Right lobe of liver (tissue), 6 donors: ENCODE results near the gene NOTCH3. TPM values are rescaled to one million over a fixed set of nuclear protein-coding genes. Genes with fewer than 3 reads are reported as not detected.

Source experiments
- ATAC-seq, 4 donors: fragments of 200-7000 bp; cut with Tn5 transposase; one replicate each; pipeline ENCODE4 v1.9.1; 2020; ENCODE audit warnings: mild to moderate bottlenecking in 4 of 4, moderate library complexity in 4 of 4
- DNase-seq, 3 donors: peaks; one replicate each; pipeline ENCODE4 v3.0.0-alpha.2; 2020
- H3K27ac ChIP-seq, 3 donors: fragments of 200-600 bp; one replicate each; pipeline ENCODE4 v1.8.0; 2022
- H3K27me3 ChIP-seq, 2 donors: fragments of 200-600 bp; one replicate each; pipeline ENCODE4 v1.8.0; 2022
- H3K36me3 ChIP-seq, 4 donors: fragments of 200-600 bp; sonication (generic) in 1 of 4; one replicate each; pipeline versions ENCODE4 v1.5.1 to v1.8.0; 2017 to 2022; ENCODE audit warnings: control low read depth in 1 of 4
- H3K4me1 ChIP-seq, 4 donors: fragments of 200-600 bp; sonication (generic) in 1 of 4; one replicate each; pipeline versions ENCODE4 v1.5.1 to v1.8.0; 2017 to 2022; ENCODE audit warnings: control low read depth in 1 of 4
- H3K4me3 ChIP-seq, 3 donors: fragments of 200-600 bp; one replicate each; pipeline ENCODE4 v1.8.0; 2022
- H3K9me3 ChIP-seq, 4 donors: fragments of 200-600 bp; sonication (generic) in 1 of 4; one replicate each; pipeline versions ENCODE4 v1.5.1 to v1.8.0; 2017 to 2022; ENCODE audit warnings: control low read depth in 1 of 4
- POLR2A ChIP-seq: fragments of 450-650 bp; IDR thresholded peaks from one replicate; pipeline ENCODE4 v1.6.1; 2017; ENCODE audit warnings: antibody characterized with exemption, mild to moderate bottlenecking
- WGBS: methylation state at CpG from one replicate; pipeline ENCODE4 v1.1.6; 2018; ENCODE audit warnings: low coverage, low lambda C conversion rate; ENCODE audit not compliant: insufficient coverage; ENCODE audit errors: missing lambda C conversion rate; 5-methylcytosine and 5-hydroxymethylcytosine counted together
- intact Hi-C, 2 donors: fragments of 100-400 bp; cut with DNase I; formaldehyde crosslinking; loops; one replicate each; pipeline versions ENCODE4 v1.11.2 to v1.14.1; 2022
- total RNA-seq, 6 experiments: library from RNA; depleted of rRNA in 2 of 6; stranded (reverse); fragments of >200 nt in 2 of 6; fragmentation: NEBNext Ultra II Directional in 3 of 6; extraction: Animal tissue kit (Norgen Biotek cat#: 25700) in 3 of 6; gene quantifications; one replicate each; pipeline versions ENCODE4 v1.1.0 to v1.2.4, GENCODE V29; 2016 to 2023
- TF ChIP-seq, protein P1 (sequence below), 4 donors: fragments of 200-600 bp in 3 of 4; fragments of 450-650 bp in 1 of 4; IDR thresholded peaks; one replicate each; pipeline versions ENCODE4 v1.5.1 to v1.8.0; 2016 to 2022; ENCODE audit warnings: antibody characterized with exemption in 4 of 4, mild to moderate bottlenecking in 2 of 4
- donor health status: DM: no; HTN: yes; CAD: no.
- donor health status: DM: no; HTN: no; CAD: no.
- donor health status: DM: no; HTN: no; CAD: no.
- donor health status: DM: no; HTN: yes; CAD: no.
- donor health status: DM: no; HTN: yes; CAD: no.

NOTCH3 gene
- total RNA-seq, 6 experiments from 2014 or later: 1.7 to 6.7 (median 2.4) TPM

DNA sequence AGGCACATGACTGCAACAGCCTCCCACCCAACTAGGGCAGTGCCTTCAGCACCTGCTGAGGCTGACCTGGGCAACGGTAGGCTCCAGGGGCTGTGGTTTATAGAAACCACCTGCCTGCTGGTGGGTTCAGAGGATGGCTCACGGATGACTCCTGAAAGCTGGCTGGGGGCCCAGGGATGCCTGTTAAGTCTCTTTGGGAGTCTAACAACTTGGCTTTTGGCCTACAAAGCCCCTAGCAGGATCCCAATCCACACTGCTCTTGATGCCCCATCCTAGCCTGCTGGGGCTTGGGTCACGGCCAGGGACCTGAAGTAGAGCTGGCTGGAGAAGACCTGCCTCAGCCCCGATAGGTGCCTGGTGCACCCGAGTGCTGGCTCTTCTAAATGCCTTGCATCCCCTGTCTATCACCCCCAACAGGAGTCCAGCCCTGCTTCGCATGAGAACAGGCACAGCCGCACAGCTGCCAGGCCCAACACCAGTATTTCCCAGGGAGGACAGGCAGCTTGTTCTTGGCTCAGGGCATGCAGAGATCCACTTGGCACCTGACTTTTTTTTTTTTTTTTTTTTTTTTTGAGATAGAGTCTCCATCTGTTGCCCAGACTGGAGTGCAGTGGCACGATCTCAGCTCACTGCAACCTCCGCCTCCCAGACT, 40.6 kb upstream of the NOTCH3 start:
- no peak overlapping the region for H3K4me3 ChIP-seq
- no peak for TF ChIP-seq POLR2A
- TF ChIP-seq, protein P1, sequence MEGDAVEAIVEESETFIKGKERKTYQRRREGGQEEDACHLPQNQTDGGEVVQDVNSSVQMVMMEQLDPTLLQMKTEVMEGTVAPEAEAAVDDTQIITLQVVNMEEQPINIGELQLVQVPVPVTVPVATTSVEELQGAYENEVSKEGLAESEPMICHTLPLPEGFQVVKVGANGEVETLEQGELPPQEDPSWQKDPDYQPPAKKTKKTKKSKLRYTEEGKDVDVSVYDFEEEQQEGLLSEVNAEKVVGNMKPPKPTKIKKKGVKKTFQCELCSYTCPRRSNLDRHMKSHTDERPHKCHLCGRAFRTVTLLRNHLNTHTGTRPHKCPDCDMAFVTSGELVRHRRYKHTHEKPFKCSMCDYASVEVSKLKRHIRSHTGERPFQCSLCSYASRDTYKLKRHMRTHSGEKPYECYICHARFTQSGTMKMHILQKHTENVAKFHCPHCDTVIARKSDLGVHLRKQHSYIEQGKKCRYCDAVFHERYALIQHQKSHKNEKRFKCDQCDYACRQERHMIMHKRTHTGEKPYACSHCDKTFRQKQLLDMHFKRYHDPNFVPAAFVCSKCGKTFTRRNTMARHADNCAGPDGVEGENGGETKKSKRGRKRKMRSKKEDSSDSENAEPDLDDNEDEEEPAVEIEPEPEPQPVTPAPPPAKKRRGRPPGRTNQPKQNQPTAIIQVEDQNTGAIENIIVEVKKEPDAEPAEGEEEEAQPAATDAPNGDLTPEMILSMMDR (IDR thresholded peaks at IDR 0.05): no peak
- ATAC-seq (no peak), DNase-seq (no peak)
- H3K36me3 ChIP-seq: peaks cover 0 to 77% (median 26%) of the 10 kb centered on the region in 4 donors
- no peaks in the 10 kb centered on the region for H3K27me3 ChIP-seq
- no peaks in the 10 kb centered on the region for H3K9me3 ChIP-seq
- WGBS: 60% methylated on average over 1 of the region's 9 CpGs
- H3K27ac ChIP-seq: no peak overlapping the region
- intact Hi-C loops: loop anchor here in 1 of 2 donors (10.0 kb wide), 1 partner anchor 313 kb away; no protein-coding TSS in a partner anchor
- no peaks in the 10 kb centered on the region for H3K4me1 ChIP-seq

DNA sequence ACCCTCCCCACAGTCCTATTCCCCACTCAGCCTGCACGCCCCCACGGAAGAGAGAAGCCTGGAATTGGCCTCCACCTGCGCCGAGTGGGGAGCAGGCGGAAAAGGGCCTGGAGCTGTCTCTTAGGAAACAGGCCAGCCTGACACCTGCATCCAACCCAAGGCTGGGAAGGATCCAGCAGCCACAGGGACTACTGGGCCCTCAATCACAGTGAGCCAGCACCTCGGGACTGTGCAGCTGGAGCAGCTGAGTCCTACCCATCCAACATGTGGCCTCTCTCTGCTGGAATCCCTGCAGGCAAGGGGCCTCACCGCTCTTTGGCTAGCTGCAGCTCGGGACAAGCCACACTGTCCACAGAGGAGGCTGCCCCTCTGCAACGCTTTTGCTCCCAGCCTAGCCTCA, 39.7 kb upstream of the NOTCH3 start:
- TF ChIP-seq POLR2A: no peak
- TF ChIP-seq, protein P1 (IDR thresholded peaks at IDR 0.05): no peak
- no peak for DNase-seq
- no CpG with 5 or more reads among the region's 9 CpGs for WGBS
- no peaks in the 10 kb centered on the region for H3K4me1 ChIP-seq
- intact Hi-C loops: loop anchor here in 1 of 2 donors (10.0 kb wide), 1 partner anchor 314 kb away; no protein-coding TSS in a partner anchor
- no peaks in the 10 kb centered on the region for H3K9me3 ChIP-seq
- H3K27me3 ChIP-seq: no peaks in the 10 kb centered on the region
- H3K36me3 ChIP-seq: peaks cover 0 to 75% (median 22%) of the 10 kb centered on the region in 4 donors
- no peak overlapping the region for H3K4me3 ChIP-seq
- no peak overlapping the region for H3K27ac ChIP-seq
- no peak for ATAC-seq

DNA sequence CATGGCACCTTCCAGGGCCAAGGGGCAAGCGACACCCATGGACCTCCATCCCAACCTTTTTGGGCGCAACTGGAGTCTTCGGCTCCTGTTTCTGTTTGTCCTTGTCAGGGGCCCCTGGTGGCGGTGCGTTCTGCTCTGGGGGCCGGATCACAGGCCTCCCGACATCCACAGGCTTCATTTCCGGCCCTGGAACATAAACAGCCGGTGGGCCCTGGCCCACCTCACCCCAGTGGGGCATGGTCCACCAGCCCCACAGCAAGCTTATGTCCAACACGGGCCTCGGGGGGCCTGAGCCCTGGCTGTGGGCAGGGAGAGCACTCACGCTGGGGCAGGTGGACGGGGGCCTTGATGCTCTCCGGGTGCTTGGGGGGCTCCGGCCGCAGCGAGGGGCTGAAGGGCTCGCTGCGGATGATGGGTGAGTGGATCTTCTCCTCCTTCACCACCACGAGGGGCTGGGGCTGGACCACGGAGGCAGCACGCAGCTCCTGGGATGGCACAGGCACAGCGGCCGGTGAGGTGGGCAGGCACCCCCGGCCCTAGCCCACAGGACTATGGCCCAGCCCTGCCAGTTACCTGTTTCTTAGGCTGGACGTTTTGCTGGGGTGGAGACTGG, 38.6 kb upstream of the NOTCH3 start:
- Histone ChIP-seq H3K4me3 (no peak overlapping the region), H3K27me3 (no peaks in the 10 kb centered on the region), H3K36me3 (peaks cover 0 to 65% (median 21%) of the 10 kb centered on the region in 4 donors), H3K27ac (no peak overlapping the region), H3K4me1 (no peaks in the 10 kb centered on the region), H3K9me3 (no peaks in the 10 kb centered on the region)
- intact Hi-C loops: no loop called here
- no peak for ATAC-seq
- 82% methylated on average over 14 of the region's 26 CpGs for WGBS
- TF ChIP-seq, protein P1 (IDR thresholded peaks at IDR 0.05): no peak
- no peak for TF ChIP-seq POLR2A
- DNase-seq: no peak

- TF ChIP-seq, protein P1 (IDR thresholded peaks at IDR 0.05): no peak
- TF ChIP-seq POLR2A: no peak
- no peak overlapping the region for H3K4me3 ChIP-seq
- DNase-seq: no peak
- no peaks in the 10 kb centered on the region for H3K4me1 ChIP-seq
- intact Hi-C loops: no loop called here
- H3K9me3 ChIP-seq: no peaks in the 10 kb centered on the region
- 91% methylated on average over 16 of the region's 29 CpGs for WGBS
- ATAC-seq: no peak
- no peak overlapping the region for H3K27ac ChIP-seq
- H3K36me3 ChIP-seq: peaks cover 0 to 61% (median 19%) of the 10 kb centered on the region in 4 donors
- H3K27me3 ChIP-seq: no peaks in the 10 kb centered on the region
Measured at GRCh38 chr19:15238639-15239155, 37.9 kb upstream of the NOTCH3 start.
